Measurements from ENCODE around the gene SLC12A5. TPM values are rescaled to one million over a fixed set of nuclear protein-coding genes. Genes with fewer than 3 reads are reported as not detected.

The SLC12A5 gene
- total and polyA plus RNA-seq, 2 of the 4 experiments (the other 2 are of a cell fraction) = 2.2 TPM; not detected in 1

DNA sequence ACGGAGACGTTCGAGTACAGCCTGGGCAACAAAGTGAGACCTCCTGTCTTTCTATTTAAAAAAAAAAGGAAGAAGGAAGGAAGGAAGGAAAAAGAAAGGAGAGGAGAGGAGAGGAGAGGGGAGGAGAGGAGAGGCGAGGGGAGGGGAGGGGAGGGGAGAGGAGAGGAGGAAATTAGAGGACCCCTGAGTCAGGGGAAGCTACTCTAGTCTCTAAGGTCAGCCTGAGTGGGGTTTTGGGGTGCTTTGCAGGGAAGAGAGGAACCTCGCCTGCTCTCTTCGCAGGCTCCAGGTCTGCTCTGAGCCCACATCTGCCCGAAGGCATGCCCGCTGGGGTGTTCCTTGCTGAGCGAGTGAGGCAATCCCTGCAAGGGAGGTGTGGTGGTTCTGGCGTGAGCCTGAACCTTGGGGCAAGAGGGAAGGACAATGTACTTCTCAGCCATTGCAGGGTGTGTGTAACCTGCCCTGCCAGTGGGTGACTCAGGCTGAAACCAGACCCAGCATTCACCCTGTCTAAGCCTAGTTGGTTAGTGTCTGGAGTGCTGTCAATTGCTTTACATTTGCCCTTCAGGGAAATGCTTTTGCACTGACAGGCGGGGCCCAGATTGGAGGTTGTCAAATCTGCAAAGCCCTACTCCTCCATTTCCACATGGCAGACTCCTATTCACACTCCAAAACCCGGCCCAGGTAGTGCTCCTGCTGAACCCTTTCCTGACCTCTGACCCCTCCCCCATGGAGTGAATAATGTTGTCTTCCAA, 35.6 kb upstream of the SLC12A5 start:
- no peak overlapping the region for H4K91ac ChIP-seq (ENCODE audit: insufficient read depth, low read depth, low read length)
- H3K36me3 ChIP-seq (ENCODE audit: control insufficient read depth, insufficient read depth, low read length) = no peaks in the 10 kb centered on the region
- DNase-seq (peak; percentile 33), ATAC-seq (ENCODE audit: low read depth) (peak; percentile 64)
- H3K79me1 ChIP-seq (ENCODE audit: low read depth in 1 of 2, low read length in 2 of 2) = no peaks in the 10 kb centered on the region
- H2BK20ac ChIP-seq (ENCODE audit: low read depth, low read length) = no peak overlapping the region
- H3K56ac ChIP-seq (ENCODE audit: extremely low read depth, insufficient read depth, low read length) = no peak overlapping the region
- CTCF ChIA-PET = no interaction called here
- no peak overlapping the region for H3K4me3 ChIP-seq (ENCODE audit: insufficient read depth, low read depth, low read length)
- no peak overlapping the region for H4K8ac ChIP-seq (ENCODE audit: low read depth in 2 of 2, low read length in 2 of 2)
- TF ChIP-seq CTCF (conservative IDR thresholded peaks at IDR 0.05; ENCODE audit: low read depth, low read length) (no peak), FOS (IDR thresholded peaks at IDR 0.05; ENCODE audit: low read depth, low read length) (no peak), RAD21 (IDR thresholded peaks at IDR 0.05; ENCODE audit: low read length) (no peak), RCOR1 (IDR thresholded peaks at IDR 0.05; ENCODE audit: insufficient replicate concordance, low read length) (no peak), CEBPB (IDR thresholded peaks at IDR 0.05; ENCODE audit: low read depth, low read length) (no peak), RFX5 (IDR thresholded peaks at IDR 0.05; ENCODE audit: low read depth, low read length) (no peak), MAZ (IDR thresholded peaks at IDR 0.05; ENCODE audit: borderline replicate concordance, low read depth, low read length) (no peak), MXI1 (IDR thresholded peaks at IDR 0.05; ENCODE audit: borderline replicate concordance, low read depth, low read length) (no peak), NFE2L2 (IDR thresholded peaks at IDR 0.05; ENCODE audit: low read depth, low read length) (no peak), MAFK (IDR thresholded peaks at IDR 0.05; ENCODE audit: low read depth, low read length) (no peak), POLR2A (IDR thresholded peaks at IDR 0.05; ENCODE audit: low read depth, low read length) (no peak), CHD1 (IDR thresholded peaks at IDR 0.05; ENCODE audit: low read depth, low read length) (no peak), SMC3 (IDR thresholded peaks at IDR 0.05; ENCODE audit: low read depth, low read length) (no peak), BHLHE40 (IDR thresholded peaks at IDR 0.05; ENCODE audit: low read depth, low read length) (no peak)
- TF ChIP-seq, protein P1, sequence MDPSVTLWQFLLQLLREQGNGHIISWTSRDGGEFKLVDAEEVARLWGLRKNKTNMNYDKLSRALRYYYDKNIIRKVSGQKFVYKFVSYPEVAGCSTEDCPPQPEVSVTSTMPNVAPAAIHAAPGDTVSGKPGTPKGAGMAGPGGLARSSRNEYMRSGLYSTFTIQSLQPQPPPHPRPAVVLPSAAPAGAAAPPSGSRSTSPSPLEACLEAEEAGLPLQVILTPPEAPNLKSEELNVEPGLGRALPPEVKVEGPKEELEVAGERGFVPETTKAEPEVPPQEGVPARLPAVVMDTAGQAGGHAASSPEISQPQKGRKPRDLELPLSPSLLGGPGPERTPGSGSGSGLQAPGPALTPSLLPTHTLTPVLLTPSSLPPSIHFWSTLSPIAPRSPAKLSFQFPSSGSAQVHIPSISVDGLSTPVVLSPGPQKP (IDR thresholded peaks at IDR 0.05; ENCODE audit: borderline replicate concordance, low read depth, low read length) = no peak
- TF ChIP-seq, protein P2, sequence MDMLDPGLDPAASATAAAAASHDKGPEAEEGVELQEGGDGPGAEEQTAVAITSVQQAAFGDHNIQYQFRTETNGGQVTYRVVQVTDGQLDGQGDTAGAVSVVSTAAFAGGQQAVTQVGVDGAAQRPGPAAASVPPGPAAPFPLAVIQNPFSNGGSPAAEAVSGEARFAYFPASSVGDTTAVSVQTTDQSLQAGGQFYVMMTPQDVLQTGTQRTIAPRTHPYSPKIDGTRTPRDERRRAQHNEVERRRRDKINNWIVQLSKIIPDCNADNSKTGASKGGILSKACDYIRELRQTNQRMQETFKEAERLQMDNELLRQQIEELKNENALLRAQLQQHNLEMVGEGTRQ (IDR thresholded peaks at IDR 0.05; ENCODE audit: low read depth, low read length) = no peak
- H2BK15ac ChIP-seq (ENCODE audit: low read depth, low read length) = no peak overlapping the region
- intact Hi-C loops (cut with micrococcal nuclease) (no loop called here), dilution Hi-C loops (cut with HindIII; ENCODE audit: low sequenced_read_pairs, unreplicated experiment) (no loop called here), in situ Hi-C loops (cut with MboI; ENCODE audit: low sequenced_read_pairs) (no loop called here)
- no peak overlapping the region for H2AK9ac ChIP-seq (replicated peaks; ENCODE audit: low read depth, low read length, poor library complexity)
- H3K14ac ChIP-seq (replicated peaks; ENCODE audit: low read depth, low read length) = no peak overlapping the region
- BruUV-seq (replicated peaks) = no TSS peak
- POLR2A ChIA-PET (ENCODE audit: unreplicated experiment) = no interaction called here
- WGBS, 2 experiments (ENCODE audit: extremely low coverage in 2 of 2, insufficient read length in 1 of 2) = 80% methylated on average over 1 of the region's 12 CpGs; no CpG with 5 or more reads in 1 of the 2 experiments
- no peak overlapping the region for H2BK120ac ChIP-seq (ENCODE audit: low read depth, low read length)
- H3K18ac ChIP-seq (ENCODE audit: low read depth, low read length) = no peak overlapping the region
- no peak overlapping the region for H3K4ac ChIP-seq (ENCODE audit: low read depth, low read length)
- no peak overlapping the region for H3K4me2 ChIP-seq (ENCODE audit: low read depth, low read length)
- H2BK5ac ChIP-seq (ENCODE audit: low read depth, low read length, poor library complexity, severe bottlenecking) = no peak overlapping the region
- H4K20me1 ChIP-seq (ENCODE audit: insufficient read depth, low read length) = no peaks in the 10 kb centered on the region
- peaks cover 25% of the 10 kb centered on the region for H3K27me3 ChIP-seq (ENCODE audit: control insufficient read depth, insufficient read depth, low read length)
- no peak overlapping the region for H2AFZ ChIP-seq (replicated peaks; ENCODE audit: low read length, poor library complexity)
- no peak overlapping the region for H2AK5ac ChIP-seq (ENCODE audit: low read depth, low read length)
- no peak overlapping the region for H3K9ac ChIP-seq (ENCODE audit: low read depth, low read length)
- H3K4me1 ChIP-seq (ENCODE audit: control insufficient read depth, insufficient read depth, low read length) = no peaks in the 10 kb centered on the region
- H3K9me1 ChIP-seq (ENCODE audit: insufficient read depth, low read length) = no peaks in the 10 kb centered on the region
- no peak overlapping the region for H3K27ac ChIP-seq (ENCODE audit: insufficient read depth, low read length)
- no peak overlapping the region for H4K5ac ChIP-seq (ENCODE audit: low read depth, low read length)
- H3K23ac ChIP-seq (ENCODE audit: low read depth, low read length) = no peak overlapping the region; the same call in 1 of the 2 replicates
- H3K9me3 ChIP-seq (ENCODE audit: control insufficient read depth, insufficient read depth, low read length) = no peaks in the 10 kb centered on the region
